Measurements from ENCODE around the gene KCND2.

The KCND2 gene

GRCh38 chr7:120467676-120468075, 194.7 kb downstream of the KCND2 start:
- TF ChIP-seq CTCF (IDR thresholded peaks at IDR 0.05; ENCODE audit: low read length, missing control alignments): no peak
- no peak for DNase-seq (ENCODE audit: low read depth)
- no peak overlapping the region for H3K4me3 ChIP-seq (replicated peaks; ENCODE audit: low read depth, low read length)

DNA sequence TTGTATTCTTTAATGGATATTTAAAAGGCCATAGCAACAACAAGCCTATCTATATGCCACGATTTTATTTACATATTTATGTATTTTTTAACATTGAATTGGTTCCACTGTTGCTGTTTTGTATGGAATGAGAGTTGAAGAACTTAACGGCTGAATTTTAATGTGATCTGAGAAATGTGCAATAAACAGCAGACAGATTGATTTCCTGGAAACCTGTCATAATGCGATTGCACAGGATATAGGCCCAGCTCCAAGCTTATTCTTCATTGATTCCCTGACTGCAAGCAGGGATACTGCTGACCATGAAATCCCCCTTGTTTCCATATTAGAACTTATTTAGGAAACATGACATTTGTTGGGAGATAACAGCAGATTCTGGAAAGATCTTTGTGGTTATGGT, 195.6 kb downstream of the KCND2 start:
- no peak for DNase-seq (ENCODE audit: low read depth)
- TF ChIP-seq CTCF (IDR thresholded peaks at IDR 0.05; ENCODE audit: low read length, missing control alignments): no peak
- H3K4me3 ChIP-seq (replicated peaks; ENCODE audit: low read depth, low read length): no peak overlapping the region

- no peak for DNase-seq (ENCODE audit: low read depth)
- H3K4me3 ChIP-seq (replicated peaks; ENCODE audit: low read depth, low read length): no peak overlapping the region
- no peak for TF ChIP-seq CTCF (IDR thresholded peaks at IDR 0.05; ENCODE audit: low read length, missing control alignments)
These were observed 199.9 kb downstream of the KCND2 start for GRCh38 chr7:120472892-120473291.

DNA sequence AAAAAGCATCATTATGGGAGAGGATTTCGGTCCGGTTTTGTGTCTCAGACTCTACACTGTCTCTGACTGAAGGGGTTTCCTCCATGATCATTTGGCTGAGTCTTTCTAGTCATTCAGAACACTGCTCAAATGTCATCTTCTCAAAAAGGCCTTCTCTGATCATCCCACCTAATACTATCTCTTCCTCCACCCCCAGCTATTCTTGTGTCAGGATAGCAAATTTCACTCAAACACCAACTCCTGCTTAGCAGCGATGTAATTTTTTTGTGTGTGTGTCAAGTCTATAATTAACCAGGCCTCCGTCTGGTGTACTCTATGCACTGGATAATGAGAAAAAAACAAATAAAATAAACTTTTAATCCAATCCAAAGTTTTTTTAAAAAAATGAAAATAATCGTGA, 200.4 kb downstream of the KCND2 start:
- no peak overlapping the region for H3K4me3 ChIP-seq (replicated peaks; ENCODE audit: low read depth, low read length)
- no peak for DNase-seq (ENCODE audit: low read depth)
- no peak for TF ChIP-seq CTCF (IDR thresholded peaks at IDR 0.05; ENCODE audit: low read length, missing control alignments)

GRCh38 chr7:120475994-120476393, 203.0 kb downstream of the KCND2 start:
- DNase-seq (ENCODE audit: low read depth): no peak
- no peak overlapping the region for H3K4me3 ChIP-seq (replicated peaks; ENCODE audit: low read depth, low read length)
- no peak for TF ChIP-seq CTCF (IDR thresholded peaks at IDR 0.05; ENCODE audit: low read length, missing control alignments)

GRCh38 chr7:120480472-120480871, 207.5 kb downstream of the KCND2 start:
- H3K4me3 ChIP-seq (replicated peaks; ENCODE audit: low read depth, low read length): no peak overlapping the region
- no peak for TF ChIP-seq CTCF (IDR thresholded peaks at IDR 0.05; ENCODE audit: low read length, missing control alignments)
- DNase-seq (ENCODE audit: low read depth): no peak

GRCh38 chr7:120480930-120481329, 208.0 kb downstream of the KCND2 start:
- DNase-seq (ENCODE audit: low read depth): no peak
- no peak overlapping the region for H3K4me3 ChIP-seq (replicated peaks; ENCODE audit: low read depth, low read length)
- TF ChIP-seq CTCF (IDR thresholded peaks at IDR 0.05; ENCODE audit: low read length, missing control alignments): no peak
